Right renal cortex interstitium (tissue), 3 donors: Measurements from ENCODE around the gene CDC42EP2. TPM values are rescaled to one million over a fixed set of nuclear protein-coding genes. Genes with fewer than 3 reads are reported as not detected.

ENCODE experiments used
- DNase-seq, 3 donors: peaks; one replicate each; pipeline ENCODE4 v3.0.0-alpha.2; 2013; ENCODE audit warnings: low read depth in 3 of 3, low spot score in 2 of 3
- polyA plus RNA-seq, 3 donors: library from polyadenylated mRNA; unstranded; fragments of 120-200 nt; gene quantifications; one replicate each; pipeline ENCODE4 v1.2.1, GENCODE V29; 2013; ENCODE audit not compliant: insufficient read length in 3 of 3

CDC42EP2 gene
- polyA plus RNA-seq, 3 donors: 6.3 to 10.1 (median 6.5) TPM

- DNase-seq: no peak
These were observed 40.5 kb downstream of the CDC42EP2 start for GRCh38 chr11:65355013-65355775.

- no peak for DNase-seq
These were observed 41.2 kb downstream of the CDC42EP2 start for GRCh38 chr11:65355776-65356393.

GRCh38 chr11:65356394-65356972 lies 41.8 kb downstream of the CDC42EP2 start:
- DNase-seq: no peak

- DNase-seq: no peak
These were observed 43.2 kb downstream of the CDC42EP2 start for GRCh38 chr11:65357856-65358356.

- DNase-seq: no peak
These were observed 47.8 kb downstream of the CDC42EP2 start for GRCh38 chr11:65362320-65362931.

GRCh38 chr11:65362966-65363365 lies 48.3 kb downstream of the CDC42EP2 start:
- DNase-seq: no peak

GRCh38 chr11:65363770-65364169 lies 49.1 kb downstream of the CDC42EP2 start:
- DNase-seq: no peak

- DNase-seq: no peak
These were observed 51.7 kb downstream of the CDC42EP2 start for GRCh38 chr11:65366340-65366773.

- no peak for DNase-seq
These were observed 56.0 kb downstream of the CDC42EP2 start for GRCh38 chr11:65370659-65371049.

Other genes with a start within 250 kb of the CDC42EP2 start
- gene CDCA5, start 230.8 kb upstream of the CDC42EP2 start, polyA plus RNA-seq: 10 to 100 TPM; 17.8 to 18.4 (median 18.0) TPM
- gene ZFPL1, start 230.6 kb upstream of the CDC42EP2 start, polyA plus RNA-seq: 10 to 100 TPM; 25.2 to 28.2 (median 27.3) TPM
- 100 to 1,000 TPM in 2 of 3 donors, 10 to 100 TPM in 1; 96.9 to 104 (median 101) TPM for gene VPS51, start 218.7 kb upstream of the CDC42EP2 start, polyA plus RNA-seq
- gene TM7SF2, start 203.0 kb upstream of the CDC42EP2 start, polyA plus RNA-seq: 10 to 100 TPM; 68.6 to 89.4 (median 70.8) TPM
- gene ZNHIT2, start 197.2 kb upstream of the CDC42EP2 start, polyA plus RNA-seq: 1 to 10 TPM; 4.6 to 6.0 (median 5.0) TPM
- gene FAU, start 192.7 kb upstream of the CDC42EP2 start, polyA plus RNA-seq: 100 to 1,000 TPM; 585 to 654 (median 621) TPM
- gene MRPL49, start 192.5 kb upstream of the CDC42EP2 start, polyA plus RNA-seq: 10 to 100 TPM; 58.6 to 62.2 (median 59.5) TPM
- gene SYVN1, start 180.3 kb upstream of the CDC42EP2 start, polyA plus RNA-seq: 10 to 100 TPM; 44.8 to 46.9 (median 45.6) TPM
- not detected for gene SPDYC, start 144.6 kb upstream of the CDC42EP2 start, polyA plus RNA-seq
- 100 to 1,000 TPM in 1 of 3 donors, 10 to 100 TPM in 2; 73.4 to 102 (median 83.1) TPM for gene CAPN1, start 132.9 kb upstream of the CDC42EP2 start, polyA plus RNA-seq
- 10 to 100 TPM; 24.3 to 28.2 (median 25.6) TPM for gene POLA2, start 52.9 kb upstream of the CDC42EP2 start, polyA plus RNA-seq
- 10 to 100 TPM; 76.7 to 88.5 (median 81.3) TPM for gene DPF2, start 19.0 kb downstream of the CDC42EP2 start, polyA plus RNA-seq
- under 1 TPM; 0.62 to 0.69 (median 0.64) TPM for gene TIGD3, start 39.9 kb downstream of the CDC42EP2 start, polyA plus RNA-seq
- gene SLC25A45, start 67.8 kb downstream of the CDC42EP2 start, polyA plus RNA-seq: 1 to 10 TPM; 5.0 to 6.0 (median 5.2) TPM
- 10 to 100 TPM; 15.5 to 17.8 (median 15.6) TPM for gene FRMD8, start 71.8 kb downstream of the CDC42EP2 start, polyA plus RNA-seq
- 100 to 1,000 TPM in 2 of 3 donors, 10 to 100 TPM in 1; 98.2 to 228 (median 107) TPM for gene NEAT1, start 107.9 kb downstream of the CDC42EP2 start, polyA plus RNA-seq
- gene MALAT1, start 184.2 kb downstream of the CDC42EP2 start, polyA plus RNA-seq: 1,000 to 10,000 TPM in 1 of 3 donors, 100 to 1,000 TPM in 2; 444 to 1,042 (median 635) TPM
- 10 to 100 TPM; 60.9 to 68.7 (median 65.3) TPM for gene SCYL1, start 210.2 kb downstream of the CDC42EP2 start, polyA plus RNA-seq
- gene LTBP3, start 243.5 kb downstream of the CDC42EP2 start, polyA plus RNA-seq: 100 to 1,000 TPM in 1 of 3 donors, 10 to 100 TPM in 2; 88.3 to 101 (median 89.4) TPM